Measurements from ENCODE around the gene DPCD. TPM values are rescaled to one million over a fixed set of nuclear protein-coding genes. Genes with fewer than 3 reads are reported as not detected.

The DPCD gene
- total RNA-seq, 1 donor from 2014 or later = 38.2 TPM

DNA sequence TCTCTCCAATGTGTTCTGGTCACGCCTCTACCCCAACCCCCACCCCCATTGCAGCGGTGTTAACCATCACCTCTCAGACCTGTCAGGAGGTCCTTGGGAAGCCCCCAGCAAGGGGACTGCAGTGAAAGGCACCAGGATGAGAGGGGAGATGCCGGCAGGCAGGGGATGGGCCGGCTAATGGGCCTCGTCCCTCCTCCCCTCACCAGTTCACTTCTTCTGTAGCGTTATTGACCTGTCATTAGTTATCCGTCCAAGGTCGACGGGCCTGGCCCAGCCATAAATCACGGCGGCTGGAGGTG lies 18.8 kb upstream of the DPCD start:
- no peaks in the 10 kb centered on the region for H3K36me3 ChIP-seq (ENCODE audit: control insufficient read depth, insufficient read depth, low read length)
- H3K4me3 ChIP-seq (ENCODE audit: low read depth, low read length) = no peak overlapping the region
- peaks cover 20% of the 10 kb centered on the region for H3K27me3 ChIP-seq (ENCODE audit: control insufficient read depth, insufficient read depth, low read length)
- FAIRE-seq (no peak), DNase-seq (ENCODE audit: low read depth) (no peak)
- TF ChIP-seq, protein P1, sequence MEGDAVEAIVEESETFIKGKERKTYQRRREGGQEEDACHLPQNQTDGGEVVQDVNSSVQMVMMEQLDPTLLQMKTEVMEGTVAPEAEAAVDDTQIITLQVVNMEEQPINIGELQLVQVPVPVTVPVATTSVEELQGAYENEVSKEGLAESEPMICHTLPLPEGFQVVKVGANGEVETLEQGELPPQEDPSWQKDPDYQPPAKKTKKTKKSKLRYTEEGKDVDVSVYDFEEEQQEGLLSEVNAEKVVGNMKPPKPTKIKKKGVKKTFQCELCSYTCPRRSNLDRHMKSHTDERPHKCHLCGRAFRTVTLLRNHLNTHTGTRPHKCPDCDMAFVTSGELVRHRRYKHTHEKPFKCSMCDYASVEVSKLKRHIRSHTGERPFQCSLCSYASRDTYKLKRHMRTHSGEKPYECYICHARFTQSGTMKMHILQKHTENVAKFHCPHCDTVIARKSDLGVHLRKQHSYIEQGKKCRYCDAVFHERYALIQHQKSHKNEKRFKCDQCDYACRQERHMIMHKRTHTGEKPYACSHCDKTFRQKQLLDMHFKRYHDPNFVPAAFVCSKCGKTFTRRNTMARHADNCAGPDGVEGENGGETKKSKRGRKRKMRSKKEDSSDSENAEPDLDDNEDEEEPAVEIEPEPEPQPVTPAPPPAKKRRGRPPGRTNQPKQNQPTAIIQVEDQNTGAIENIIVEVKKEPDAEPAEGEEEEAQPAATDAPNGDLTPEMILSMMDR (IDR thresholded peaks at IDR 0.05; ENCODE audit: insufficient read depth, low read length, severe bottlenecking) = no peak

DNA sequence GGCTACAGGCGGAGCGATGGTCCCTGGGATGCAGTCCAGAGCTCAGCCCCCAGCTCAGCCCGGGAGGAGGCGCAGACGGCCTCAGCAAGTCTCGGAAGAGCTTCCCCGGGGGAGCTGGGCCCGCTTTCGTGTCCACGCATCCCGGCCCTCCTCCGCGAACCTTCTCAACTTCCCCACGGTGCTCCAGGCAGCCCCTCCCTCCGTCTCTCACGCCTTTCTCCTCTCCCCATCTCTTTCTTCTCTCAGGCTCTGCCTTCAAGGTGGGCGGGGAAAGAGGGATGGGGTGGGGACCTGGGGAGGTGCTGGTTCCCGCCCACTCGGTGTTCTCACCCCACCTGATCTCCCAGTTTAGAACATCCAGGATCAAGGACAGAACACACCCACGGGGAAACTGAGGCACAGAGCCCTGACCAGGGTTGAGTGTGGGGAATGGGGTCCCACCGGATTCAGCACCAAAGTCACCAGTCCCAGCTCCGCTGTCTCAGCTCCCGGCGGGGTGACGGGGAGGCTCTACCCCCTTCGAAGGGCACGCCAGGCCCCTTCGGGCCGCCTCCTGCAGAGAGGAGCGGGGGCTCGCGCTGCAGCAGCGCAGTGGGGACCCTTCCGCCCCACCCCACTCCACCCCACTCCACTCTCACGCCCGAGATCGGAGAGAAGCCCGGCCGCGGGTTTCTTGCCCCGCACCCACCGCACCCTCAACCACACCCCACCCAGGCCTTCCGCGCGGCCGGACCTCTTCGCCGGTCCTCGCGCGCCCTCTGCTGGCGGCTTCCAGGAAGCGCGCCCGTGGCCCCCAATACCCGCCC lies 18.3 kb upstream of the DPCD start:
- H3K4me3 ChIP-seq (ENCODE audit: low read depth, low read length) = peak overlapping the region; percentile 64
- H3K27me3 ChIP-seq (ENCODE audit: control insufficient read depth, insufficient read depth, low read length) = peaks cover 20% of the 10 kb centered on the region
- DNase-seq (ENCODE audit: low read depth) (peak; percentile 59), FAIRE-seq (no peak)
- no peaks in the 10 kb centered on the region for H3K36me3 ChIP-seq (ENCODE audit: control insufficient read depth, insufficient read depth, low read length)
- TF ChIP-seq, protein P1 (IDR thresholded peaks at IDR 0.05; ENCODE audit: insufficient read depth, low read length, severe bottlenecking) = peak; percentile 82

- DNase-seq (ENCODE audit: low read depth) (no peak), FAIRE-seq (peak; percentile 66)
- TF ChIP-seq, protein P1 (IDR thresholded peaks at IDR 0.05; ENCODE audit: insufficient read depth, low read length, severe bottlenecking) = no peak
- H3K36me3 ChIP-seq (ENCODE audit: control insufficient read depth, insufficient read depth, low read length) = no peaks in the 10 kb centered on the region
- H3K4me3 ChIP-seq (ENCODE audit: low read depth, low read length) = peak overlapping the region; percentile 64
- H3K27me3 ChIP-seq (ENCODE audit: control insufficient read depth, insufficient read depth, low read length) = peaks cover 14% of the 10 kb centered on the region
Measured at GRCh38 chr10:101570428-101571270, 17.5 kb upstream of the DPCD start.

GRCh38 chr10:101571271-101571925 lies 16.7 kb upstream of the DPCD start:
- FAIRE-seq (no peak), DNase-seq (ENCODE audit: low read depth) (no peak)
- Histone ChIP-seq H3K4me3 (ENCODE audit: low read depth, low read length) (no peak overlapping the region), H3K27me3 (ENCODE audit: control insufficient read depth, insufficient read depth, low read length) (peaks cover 10% of the 10 kb centered on the region), H3K36me3 (ENCODE audit: control insufficient read depth, insufficient read depth, low read length) (no peaks in the 10 kb centered on the region)
- TF ChIP-seq, protein P1 (IDR thresholded peaks at IDR 0.05; ENCODE audit: insufficient read depth, low read length, severe bottlenecking) = no peak

- H3K27me3 ChIP-seq (ENCODE audit: control insufficient read depth, insufficient read depth, low read length) = peaks cover 6% of the 10 kb centered on the region
- no peak for FAIRE-seq
Measured at GRCh38 chr10:101572126-101572525, 16.0 kb upstream of the DPCD start.

More at GRCh38 chr10:101572126-101572525, 16.0 kb upstream of the DPCD start:
- TF ChIP-seq, protein P1 (IDR thresholded peaks at IDR 0.05; ENCODE audit: insufficient read depth, low read length, severe bottlenecking) = no peak
- Histone ChIP-seq H3K36me3 (ENCODE audit: control insufficient read depth, insufficient read depth, low read length) (no peaks in the 10 kb centered on the region), H3K4me3 (ENCODE audit: low read depth, low read length) (no peak overlapping the region)
- no peak for DNase-seq (ENCODE audit: low read depth)
